Measurements from ENCODE around the gene RPL31. TPM values are rescaled to one million over a fixed set of nuclear protein-coding genes. Genes with fewer than 3 reads are reported as not detected.

RPL31 gene
- total RNA-seq, 1 donor from 2014 or later: 2,596 TPM

GRCh38 chr2:101004620-101005325 lies 2.7 kb downstream of the RPL31 start:
- H3K9me3 ChIP-seq (ENCODE audit: low read depth): no peaks in the 10 kb centered on the region
- Mint-ChIP-seq H3K36me3 (peaks cover 52% of the 10 kb centered on the region), H3K4me1 (peaks cover 28% of the 10 kb centered on the region), H3K4me3 (peak overlapping the region; percentile 16), H3K9me3 (peaks cover 6% of the 10 kb centered on the region), H3K27me3 (ENCODE audit: insufficient read depth, low read depth) (peaks cover 4% of the 10 kb centered on the region), H3K27ac (no peak overlapping the region)
- peaks cover 48% of the 10 kb centered on the region for H4K20me1 ChIP-seq (ENCODE audit: low read depth)
- H3K4me2 ChIP-seq: no peak overlapping the region
- H3F3A ChIP-seq (ENCODE audit: low read depth): peaks cover 71% of the 10 kb centered on the region
- peaks cover 52% of the 10 kb centered on the region for H3K79me2 ChIP-seq (ENCODE audit: low read depth)
- no peak overlapping the region for H3K9ac ChIP-seq
- peaks cover 11% of the 10 kb centered on the region for H3K4me1 ChIP-seq
- H3K4me3 ChIP-seq: no peak overlapping the region
- no peak overlapping the region for H3K27ac ChIP-seq
- no peak for DNase-seq (ENCODE audit: low spot score)
- no peak for TF ChIP-seq EZH2 (IDR thresholded peaks at IDR 0.05)
- peaks cover 8% of the 10 kb centered on the region for H3K27me3 ChIP-seq
- H3K36me3 ChIP-seq: peaks cover 38% of the 10 kb centered on the region
- H2AFZ ChIP-seq (replicated peaks): no peak overlapping the region

GRCh38 chr2:101006065-101006715 lies 4.1 kb downstream of the RPL31 start:
- no peak for DNase-seq (ENCODE audit: low spot score)
- Histone ChIP-seq H3K4me1 (peaks cover 11% of the 10 kb centered on the region), H3K36me3 (peaks cover 38% of the 10 kb centered on the region), H3K4me3 (no peak overlapping the region), H3K9ac (no peak overlapping the region), H3K27me3 (peaks cover 5% of the 10 kb centered on the region), H3K27ac (no peak overlapping the region), H3K4me2 (no peak overlapping the region), H2AFZ (replicated peaks) (no peak overlapping the region), H4K20me1 (ENCODE audit: low read depth) (peaks cover 58% of the 10 kb centered on the region), H3F3A (ENCODE audit: low read depth) (peaks cover 85% of the 10 kb centered on the region), H3K9me3 (ENCODE audit: low read depth) (no peaks in the 10 kb centered on the region), H3K79me2 (ENCODE audit: low read depth) (peaks cover 52% of the 10 kb centered on the region)
- no peak for TF ChIP-seq EZH2phosphoT487 (IDR thresholded peaks at IDR 0.05)
- no peak for TF ChIP-seq EZH2 (IDR thresholded peaks at IDR 0.05)
- no peak for TF ChIP-seq CTCF (IDR thresholded peaks at IDR 0.05)
- H3K27ac Mint-ChIP-seq: no peak overlapping the region
- H3K4me3 Mint-ChIP-seq: no peak overlapping the region
- peaks cover 4% of the 10 kb centered on the region for H3K27me3 Mint-ChIP-seq (ENCODE audit: insufficient read depth, low read depth)
- H3K9me3 Mint-ChIP-seq: peaks cover 6% of the 10 kb centered on the region
- H3K4me1 Mint-ChIP-seq: peaks cover 28% of the 10 kb centered on the region
- peaks cover 52% of the 10 kb centered on the region for H3K36me3 Mint-ChIP-seq

- Mint-ChIP-seq H3K4me3 (no peak overlapping the region), H3K36me3 (peaks cover 53% of the 10 kb centered on the region), H3K4me1 (peaks cover 20% of the 10 kb centered on the region), H3K27ac (no peak overlapping the region), H3K27me3 (ENCODE audit: insufficient read depth, low read depth) (peaks cover 4% of the 10 kb centered on the region), H3K9me3 (no peaks in the 10 kb centered on the region)
- DNase-seq (ENCODE audit: low spot score): no peak
- no peak for TF ChIP-seq CTCF (IDR thresholded peaks at IDR 0.05)
- no peak for TF ChIP-seq EZH2phosphoT487 (IDR thresholded peaks at IDR 0.05)
- no peak for TF ChIP-seq EZH2 (IDR thresholded peaks at IDR 0.05)
- H3K27me3 ChIP-seq: no peaks in the 10 kb centered on the region
- no peak overlapping the region for H3K4me2 ChIP-seq
- no peaks in the 10 kb centered on the region for H3K9me3 ChIP-seq (ENCODE audit: low read depth)
- no peak overlapping the region for H2AFZ ChIP-seq (replicated peaks)
- H4K20me1 ChIP-seq (ENCODE audit: low read depth): peaks cover 67% of the 10 kb centered on the region
- peaks cover 11% of the 10 kb centered on the region for H3K4me1 ChIP-seq
- H3K27ac ChIP-seq: no peak overlapping the region
- H3F3A ChIP-seq (ENCODE audit: low read depth): peaks cover 92% of the 10 kb centered on the region
- H3K36me3 ChIP-seq: peaks cover 38% of the 10 kb centered on the region
- H3K9ac ChIP-seq: no peak overlapping the region
- H3K79me2 ChIP-seq (ENCODE audit: low read depth): peaks cover 45% of the 10 kb centered on the region
- no peak overlapping the region for H3K4me3 ChIP-seq
These were observed 5.6 kb downstream of the RPL31 start for GRCh38 chr2:101007415-101008345.

All from neural progenitor cell (in vitro differentiated cells).